H1 (cell line): Measurements from ENCODE around the gene TTC33. TPM values are rescaled to one million over a fixed set of nuclear protein-coding genes. Genes with fewer than 3 reads are reported as not detected.

Experiments used
- CTCF ChIA-PET: fragments of 300-600 bp; sonication (Branson Sonifier 250); formaldehyde crosslinking; loops from one replicate; lab custom pipeline; 2021; ENCODE audit not compliant: partially characterized antibody; lab: Charles Lee
- POLR2A ChIA-PET: fragments of 300-600 bp; sonication (Branson Sonifier 250); formaldehyde crosslinking; loops from one replicate; lab custom pipeline; 2021; ENCODE audit warnings: inconsistent platforms; ENCODE audit not compliant: partially characterized antibody; lab: Charles Lee
- DNase-seq, 2 experiments: peaks; one replicate each; pipeline versions ENCODE4 v3.0.0 to v3.0.0-alpha.2; 2010 to 2022; ENCODE audit warnings: low spot score in 2 of 2, low read depth in 1 of 2, mixed read lengths in 1 of 2
- FAIRE-seq: peaks from 2 replicates; lab custom pipeline; 2011; peaks lifted over from hg19 to GRCh38; lab: Jason Lieb, UNC
- H2AFZ ChIP-seq: 2 replicates; pipeline ENCODE4 v1.8.1; 2012; ENCODE audit warnings: low read length, inconsistent platforms
- H2AK5ac ChIP-seq: 2 replicates; pipeline ENCODE4 v1.6.1; 2013; ENCODE audit warnings: low read depth, low read length
- H2BK120ac ChIP-seq: replicated peaks from 2 replicates; pipeline ENCODE3; 2013; ENCODE audit warnings: low read depth, low read length, inconsistent platforms
- H2BK12ac ChIP-seq: 2 replicates; pipeline ENCODE4 v1.6.1; 2013; ENCODE audit warnings: low read depth, low read length
- H2BK15ac ChIP-seq: 2 replicates; pipeline ENCODE4 v1.6.1; 2013; ENCODE audit warnings: low read length
- H2BK20ac ChIP-seq: 2 replicates; pipeline ENCODE4 v1.6.1; 2013; ENCODE audit warnings: low read length
- H2BK5ac ChIP-seq: 2 replicates; pipeline ENCODE4 v1.6.1; 2013; ENCODE audit warnings: low read depth, low read length
- H3K14ac ChIP-seq: 2 replicates; pipeline ENCODE4 v1.6.1; 2013; ENCODE audit warnings: inconsistent platforms; ENCODE audit not compliant: insufficient read length
- H3K18ac ChIP-seq: 2 replicates; pipeline ENCODE4 v1.6.1; 2013; ENCODE audit warnings: low read length; ENCODE audit errors: extremely low read depth
- H3K23ac ChIP-seq: 2 replicates; pipeline ENCODE4 v1.6.1; 2013; ENCODE audit warnings: inconsistent platforms; ENCODE audit not compliant: insufficient read length
- H3K23me2 ChIP-seq: 2 replicates; pipeline ENCODE4 v1.6.1; 2013; ENCODE audit warnings: low read depth, low read length
- H3K27ac ChIP-seq: 2 replicates; pipeline ENCODE4 v1.6.1; 2011; ENCODE audit warnings: low read depth, low read length, inconsistent platforms
- H3K27me3 ChIP-seq, 4 experiments: replicated peaks in 1 of 4; 1 replicate in 1 of 4; 2 replicates in 3 of 4; pipeline versions ENCODE4 v1.6.1 to v1.8.1; 2011 to 2013; ENCODE audit warnings: low read length in 3 of 4, mild to moderate bottlenecking in 3 of 4, inconsistent platforms in 2 of 4, mixed read lengths in 2 of 4, moderate library complexity in 1 of 4; ENCODE audit not compliant: control insufficient read depth in 3 of 4, insufficient read depth in 3 of 4; ENCODE audit errors: extremely low read depth in 1 of 4
- H3K36me3 ChIP-seq, 4 experiments: 2 replicates each; pipeline versions ENCODE4 v1.6.1 to v1.8.1; 2011 to 2013; ENCODE audit warnings: mild to moderate bottlenecking in 4 of 4, low read length in 3 of 4, moderate library complexity in 2 of 4, control low read depth in 1 of 4, inconsistent platforms in 1 of 4; ENCODE audit not compliant: insufficient read depth in 4 of 4, control insufficient read depth in 2 of 4
- H3K4ac ChIP-seq: replicated peaks from 2 replicates; pipeline ENCODE3; 2013; ENCODE audit warnings: low read length, low read depth, mixed read lengths, inconsistent platforms; ENCODE audit not compliant: insufficient read length
- H3K4me1 ChIP-seq, 4 experiments: replicated peaks in 1 of 4; 1 replicate in 1 of 4; 2 replicates in 3 of 4; pipeline versions ENCODE4 v1.6.1 to v1.8.1; 2011 to 2013; ENCODE audit warnings: low read length in 3 of 4, inconsistent platforms in 2 of 4, mixed read lengths in 1 of 4; ENCODE audit not compliant: insufficient read depth in 4 of 4, control insufficient read depth in 3 of 4
- H3K4me2 ChIP-seq, 2 experiments: 2 replicates each; pipeline versions ENCODE4 v1.6.1 to v1.8.1; 2011 to 2013; ENCODE audit warnings: low read depth in 2 of 2, low read length in 2 of 2, control low read depth in 1 of 2, inconsistent platforms in 1 of 2, mild to moderate bottlenecking in 1 of 2; ENCODE audit not compliant: insufficient read depth in 1 of 2
- H3K4me3 ChIP-seq, 4 experiments: fragments of 200-600, 300-600 bp in 1 of 4; sonication (generic), shearing (Covaris generic), sonication (Bioruptor Twin) in 1 of 4; 2 replicates each; pipeline versions ENCODE4 v1.5.1 to v1.8.1; 2011 to 2016; ENCODE audit warnings: low read length in 4 of 4, low read depth in 3 of 4, control low read depth in 2 of 4, inconsistent platforms in 2 of 4, mild to moderate bottlenecking in 2 of 4, mixed read lengths in 1 of 4, moderate library complexity in 1 of 4; ENCODE audit not compliant: insufficient read depth in 2 of 4; ENCODE audit errors: extremely low read depth in 1 of 4
- H3K56ac ChIP-seq: replicated peaks from 2 replicates; pipeline ENCODE3; 2013; ENCODE audit warnings: low read depth, mild to moderate bottlenecking, mixed read lengths, low read length, inconsistent platforms; ENCODE audit not compliant: insufficient read length
- H3K79me1 ChIP-seq: 2 replicates; pipeline ENCODE4 v1.6.1; 2013; ENCODE audit warnings: low read depth, low read length, control low read depth
- H3K79me2 ChIP-seq, 2 experiments: 2 replicates each; pipeline versions ENCODE4 v1.6.1 to v1.8.1; 2012 to 2013; ENCODE audit warnings: low read length in 2 of 2, mild to moderate bottlenecking in 2 of 2, inconsistent platforms in 1 of 2; ENCODE audit not compliant: insufficient read depth in 2 of 2, control insufficient read depth in 1 of 2
- H3K9ac ChIP-seq, 4 experiments: replicated peaks in 1 of 4; 1 replicate in 1 of 4; 2 replicates in 3 of 4; pipeline versions ENCODE4 v1.6.1 to v1.8.1; 2011 to 2013; ENCODE audit warnings: low read depth in 3 of 4, low read length in 3 of 4, control low read depth in 2 of 4, mild to moderate bottlenecking in 2 of 4, moderate library complexity in 2 of 4, inconsistent platforms in 1 of 4; ENCODE audit errors: extremely low read depth in 1 of 4
- H3K9me3 ChIP-seq, 2 experiments: 2 replicates each; pipeline versions ENCODE4 v1.6.1 to v1.8.1; 2012 to 2013; ENCODE audit warnings: mild to moderate bottlenecking in 2 of 2, moderate library complexity in 2 of 2, control low read depth in 1 of 2, inconsistent platforms in 1 of 2, low read depth in 1 of 2, low read length in 1 of 2, mixed read lengths in 1 of 2; ENCODE audit not compliant: insufficient read depth in 2 of 2
- H4K20me1 ChIP-seq, 2 experiments: replicated peaks in 1 of 2; 2 replicates each; pipeline versions ENCODE3 to v1.8.1; 2011 to 2013; ENCODE audit warnings: inconsistent platforms in 2 of 2, low read length in 2 of 2, mild to moderate bottlenecking in 1 of 2; ENCODE audit not compliant: insufficient read depth in 2 of 2, control insufficient read depth in 1 of 2
- H4K5ac ChIP-seq: 2 replicates; pipeline ENCODE4 v1.6.1; 2013; ENCODE audit warnings: low read length, low read depth, mixed read lengths, inconsistent platforms; ENCODE audit not compliant: insufficient read length
- H4K8ac ChIP-seq: 2 replicates; pipeline ENCODE4 v1.8.0; 2013; ENCODE audit warnings: mild to moderate bottlenecking, moderate library complexity, low read length, inconsistent platforms; ENCODE audit not compliant: insufficient read depth; ENCODE audit errors: extremely low read depth
- H4K91ac ChIP-seq: replicated peaks from 2 replicates; pipeline ENCODE3; 2013; ENCODE audit warnings: low read length, mixed read lengths, inconsistent platforms; ENCODE audit not compliant: insufficient read length
- CHD2 ChIP-seq: IDR thresholded peaks from 2 replicates; pipeline ENCODE4 v1.6.1; 2012; ENCODE audit warnings: low read length, improper control_type of control experiment
- RXRA ChIP-seq: IDR thresholded peaks from 2 replicates; pipeline ENCODE4 v1.6.1; 2011; ENCODE audit warnings: low read depth, mild to moderate bottlenecking, low read length, moderate library complexity; ENCODE audit not compliant: insufficient read depth
- SP2 ChIP-seq: IDR thresholded peaks from 2 replicates; pipeline ENCODE4 v1.6.1; 2012; ENCODE audit warnings: mild to moderate bottlenecking, low read length, inconsistent platforms
- WGBS, 2 experiments: shearing (Covaris generic) in 1 of 2; methylation state at CpG; one replicate each; pipeline versions ENCODE4 v1.1.6 to v1.1.7; 2013 to 2015; ENCODE audit warnings: low lambda C conversion rate in 2 of 2, mixed read lengths in 2 of 2, inconsistent platforms in 1 of 2, low coverage in 1 of 2, missing lambda C conversion rate in 1 of 2; ENCODE audit not compliant: insufficient replicate concordance in 2 of 2, insufficient coverage in 1 of 2, insufficient read length in 1 of 2; ENCODE audit errors: extremely low coverage in 1 of 2, missing lambda C conversion rate in 1 of 2; 5-methylcytosine and 5-hydroxymethylcytosine counted together
- polyA plus RNA-seq, 7 experiments: library from polyadenylated mRNA; depleted of rRNA in 3 of 7; stranded (reverse) in 5 of 7; unstranded in 2 of 7; fragments of >200 nt in 5 of 7; fragments of 200-250 nt in 2 of 7; gene quantifications; 1 replicate in 5 of 7; 2 replicates in 1 of 7; 4 replicates in 1 of 7; pipeline versions ENCODE4 v1.2.1 to v1.2.3, GENCODE V29; 2011 to 2013; ENCODE audit warnings: missing spikeins in 2 of 7, mixed read lengths in 2 of 7
- total RNA-seq: library from RNA; stranded (reverse); fragmentation: NEBNext Ultra II Directional; extraction: Animal tissue kit (Norgen Biotek cat#: 25700); gene quantifications from 2 replicates; pipeline ENCODE4 v1.2.1, GENCODE V29; 2021

Gene TTC33
- total and polyA plus RNA-seq, 2 of the 8 experiments (the other 6 are each of a cell fraction or from before 2014, with no cell fraction given) = 1.2 to 12.6 TPM

- Histone ChIP-seq H3K4me1 (no peaks in the 10 kb centered on the region), H2BK120ac (no peak overlapping the region), H3K9me3 (no peaks in the 10 kb centered on the region), H3K56ac (no peak overlapping the region), H3K23me2 (no peaks in the 10 kb centered on the region), H3K79me2 (no peaks in the 10 kb centered on the region), H3K27ac (no peak overlapping the region), H2AK5ac (no peak overlapping the region), H2AFZ (no peak overlapping the region), H3K4me3 (no peak overlapping the region), H4K91ac (no peak overlapping the region), H2BK5ac (no peak overlapping the region), H3K36me3 (no peaks in the 10 kb centered on the region), H3K79me1 (no peaks in the 10 kb centered on the region), H2BK12ac (no peak overlapping the region), H4K20me1 (no peaks in the 10 kb centered on the region), H3K23ac (no peak overlapping the region), H3K4me2 (no peak overlapping the region), H3K14ac (no peak overlapping the region), H2BK15ac (no peak overlapping the region), H3K9ac (no peak overlapping the region), H4K5ac (no peak overlapping the region), H2BK20ac (no peak overlapping the region), H4K8ac (no peak overlapping the region), H3K18ac (no peak overlapping the region), H3K27me3 (no peaks in the 10 kb centered on the region), H3K4ac (no peak overlapping the region)
- FAIRE-seq = no peak
- TF ChIP-seq CHD2 (no peak), RXRA (no peak), SP2 (no peak)
- 90% methylated on average over 3 of the region's 3 CpGs; no CpG with 5 or more reads in 1 of the 2 experiments for WGBS, 2 experiments
- ChIA-PET POLR2A (no interaction called here), CTCF (interaction anchor here (1.5 kb wide), 1 partner anchor 94 kb away, joined by 3 read pairs; no protein-coding TSS in a partner anchor)
- no peak for DNase-seq
Observed at GRCh38 chr5:40569546-40570270, 186.1 kb downstream of the TTC33 start.
